Choroid plexus epithelial cell (primary cell): Measurements from ENCODE around the gene KDM5A.
"Not testable (repeated sequence)": the region's sequence is repeated elsewhere in the genome, so short reads cannot be mapped to it uniquely, and the experiment has no call there.

Source experiments
- DNase-seq: peaks from one replicate; pipeline ENCODE4 v3.0.0-alpha.2; 2010; ENCODE audit warnings: low read depth
- H3K4me3 ChIP-seq: 2 replicates; pipeline ENCODE4 v1.5.1; 2011; ENCODE audit warnings: low read depth, mild to moderate bottlenecking, control low read depth, low read length, moderate library complexity
- CTCF ChIP-seq: conservative IDR thresholded peaks from 2 replicates; pipeline ENCODE4 v1.5.1; 2011; ENCODE audit warnings: low read depth, mild to moderate bottlenecking, control low read depth, inconsistent platforms, low read length, moderate library complexity

KDM5A gene

DNA sequence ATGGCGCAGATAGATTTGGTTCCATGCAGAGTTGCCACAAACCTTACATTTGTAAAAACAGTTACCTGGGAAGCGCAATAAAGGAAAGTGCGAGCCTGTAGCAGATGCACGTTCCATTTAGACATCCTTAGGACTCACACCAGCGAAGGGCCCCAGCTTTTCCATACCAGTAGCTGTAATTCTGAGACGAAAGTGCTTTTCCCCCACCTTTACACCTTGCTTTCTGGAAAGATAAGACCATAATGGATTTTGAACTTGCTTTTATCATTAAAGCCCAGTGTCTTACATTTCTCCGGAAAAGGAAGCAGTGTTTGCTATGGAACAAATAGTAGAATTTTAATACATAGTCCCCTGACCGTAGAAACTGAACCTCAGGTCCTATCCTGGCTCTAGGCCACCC lies 11.7 kb upstream of the KDM5A start:
- TF ChIP-seq CTCF, result no peak
- no peak for DNase-seq
- H3K4me3 ChIP-seq, result peak overlapping the region; percentile 88

DNA sequence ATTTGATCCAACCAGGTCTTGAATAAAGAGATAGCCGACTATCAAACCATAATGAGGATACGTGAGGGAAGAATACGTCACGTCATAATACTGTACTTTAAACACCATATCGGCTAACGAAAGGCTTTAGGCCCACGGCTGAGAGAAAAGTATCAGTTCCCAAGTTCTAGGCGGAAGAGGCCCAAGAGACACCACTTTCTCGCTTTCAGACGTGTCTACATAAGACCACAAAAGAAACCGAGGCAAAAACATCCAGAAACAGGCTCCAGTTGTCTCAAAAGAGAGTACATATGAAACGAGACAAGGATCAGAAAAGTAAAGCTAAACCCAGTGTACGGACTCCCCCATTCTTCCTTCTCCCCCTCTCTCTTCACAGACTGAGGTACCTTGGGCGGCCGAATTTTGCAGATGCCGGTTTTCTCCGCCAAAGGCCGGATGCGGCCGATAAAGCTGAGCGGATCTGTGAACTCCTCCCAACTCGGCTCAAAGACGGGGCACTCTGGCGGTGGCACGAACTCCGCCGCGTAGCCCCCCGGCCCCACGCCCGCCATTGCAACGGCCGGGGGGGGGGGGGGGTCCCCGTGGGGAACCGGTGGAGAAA lies 479 bp downstream of the KDM5A start:
- peak overlapping the region; percentile 88 for H3K4me3 ChIP-seq
- TF ChIP-seq CTCF, result no peak
- peak; percentile 44 for DNase-seq

GRCh38 chr12:388012-388411 lies 1.1 kb downstream of the KDM5A start:
- TF ChIP-seq CTCF, result no peak
- DNase-seq, result no peak
- peak overlapping the region; percentile 88 for H3K4me3 ChIP-seq

GRCh38 chr12:386651-387050 lies 2.5 kb downstream of the KDM5A start:
- DNase-seq, result peak; percentile 61
- TF ChIP-seq CTCF, result no peak
- peak overlapping the region; percentile 88 for H3K4me3 ChIP-seq

- not testable (repeated sequence) for DNase-seq, H3K4me3 ChIP-seq
These were observed 18.2 kb downstream of the KDM5A start for GRCh38 chr12:370739-371485.

GRCh38 chr12:367972-368371 lies 21.1 kb downstream of the KDM5A start:
- no peak for TF ChIP-seq CTCF
- no peak overlapping the region for H3K4me3 ChIP-seq

DNA sequence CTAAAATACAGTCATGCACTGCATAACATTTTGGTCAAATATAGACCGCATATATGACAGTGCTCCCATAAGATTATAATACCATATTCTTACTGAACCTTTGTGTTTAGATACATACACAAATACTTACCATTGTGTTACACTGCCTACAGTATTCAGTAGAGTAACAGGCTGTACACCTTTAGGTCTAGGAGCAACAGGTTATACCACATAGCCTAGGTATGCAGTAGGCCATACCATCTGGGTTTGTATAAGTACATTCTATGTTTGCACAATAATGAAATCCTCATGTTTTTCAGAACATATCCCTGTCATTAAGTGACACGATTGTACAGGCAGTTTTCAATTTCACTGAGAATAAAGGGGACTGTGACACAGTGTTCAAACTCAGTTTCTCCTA lies 22.3 kb downstream of the KDM5A start:
- no peak for TF ChIP-seq CTCF
- H3K4me3 ChIP-seq, result no peak overlapping the region
- DNase-seq, result no peak

More at GRCh38 chr12:367972-368371, 21.1 kb downstream of the KDM5A start:
- DNase-seq, result no peak
